ENCODE data around the gene ZBTB7C. TPM values are rescaled to one million over a fixed set of nuclear protein-coding genes. Genes with fewer than 3 reads are reported as not detected.

Gene ZBTB7C
- total and polyA plus RNA-seq, 3 experiments from 2014 or later: 0.13 TPM; not detected in 2

GRCh38 chr18:48310353-48310752 is 98.8 kb downstream of the ZBTB7C start:
- H3K4me1 Mint-ChIP-seq: no peaks in the 10 kb centered on the region
- no peaks in the 10 kb centered on the region for H3K9me3 Mint-ChIP-seq

GRCh38 chr18:48308755-48309575 is 100.2 kb downstream of the ZBTB7C start:
- H3K36me3 Mint-ChIP-seq: no peaks in the 10 kb centered on the region
- no peaks in the 10 kb centered on the region for H3K9me3 ChIP-seq (ENCODE audit: low read length)
- peaks cover 3 to 15% of the 10 kb centered on the region in 2 donors for H3K27me3 Mint-ChIP-seq
- DNase-seq: no peak
- no peaks in the 10 kb centered on the region for H3K4me1 ChIP-seq (ENCODE audit: insufficient read depth, low read length)
- no peaks in the 10 kb centered on the region for H3K27me3 ChIP-seq (ENCODE audit: insufficient read depth, low read length, poor library complexity, severe bottlenecking)
- H3K4me1 Mint-ChIP-seq: no peaks in the 10 kb centered on the region
- POLR2A ChIA-PET: no interaction called here
- no peak overlapping the region for H3K4me3 ChIP-seq (ENCODE audit: low read length)
- H3K36me3 ChIP-seq (ENCODE audit: insufficient read depth, low read length): no peaks in the 10 kb centered on the region
- H3K27ac Mint-ChIP-seq: no peak overlapping the region
- CTCF ChIA-PET: no interaction called here
- no peak overlapping the region for H3K4me3 Mint-ChIP-seq
- H3K27ac ChIP-seq (ENCODE audit: low read depth, low read length): no peak overlapping the region
- H3K9me3 Mint-ChIP-seq: no peaks in the 10 kb centered on the region

More at GRCh38 chr18:48310353-48310752, 98.8 kb downstream of the ZBTB7C start:
- H3K27ac ChIP-seq (ENCODE audit: low read depth, low read length): no peak overlapping the region
- no peak overlapping the region for H3K4me3 Mint-ChIP-seq
- no peak overlapping the region for H3K4me3 ChIP-seq (ENCODE audit: low read length)
- no peaks in the 10 kb centered on the region for H3K36me3 ChIP-seq (ENCODE audit: insufficient read depth, low read length)
- H3K27me3 ChIP-seq (ENCODE audit: insufficient read depth, low read length, poor library complexity, severe bottlenecking): no peaks in the 10 kb centered on the region
- H3K27ac Mint-ChIP-seq: no peak overlapping the region
- H3K27me3 Mint-ChIP-seq: peaks cover 3 to 13% of the 10 kb centered on the region in 2 donors
- CTCF ChIA-PET: no interaction called here
- no peaks in the 10 kb centered on the region for H3K4me1 ChIP-seq (ENCODE audit: insufficient read depth, low read length)
- POLR2A ChIA-PET: no interaction called here
- no peaks in the 10 kb centered on the region for H3K9me3 ChIP-seq (ENCODE audit: low read length)
- no peak for DNase-seq
- no peaks in the 10 kb centered on the region for H3K36me3 Mint-ChIP-seq

GRCh38 chr18:48308027-48308635 is 101.1 kb downstream of the ZBTB7C start:
- POLR2A ChIA-PET: no interaction called here
- Histone ChIP-seq H3K27me3 (ENCODE audit: insufficient read depth, low read length, poor library complexity, severe bottlenecking) (no peaks in the 10 kb centered on the region), H3K4me3 (ENCODE audit: low read length) (no peak overlapping the region), H3K9me3 (ENCODE audit: low read length) (no peaks in the 10 kb centered on the region), H3K27ac (ENCODE audit: low read depth, low read length) (no peak overlapping the region), H3K36me3 (ENCODE audit: insufficient read depth, low read length) (no peaks in the 10 kb centered on the region), H3K4me1 (ENCODE audit: insufficient read depth, low read length) (no peaks in the 10 kb centered on the region)
- H3K36me3 Mint-ChIP-seq: no peaks in the 10 kb centered on the region
- no peak overlapping the region for H3K27ac Mint-ChIP-seq
- H3K4me1 Mint-ChIP-seq: no peaks in the 10 kb centered on the region
- CTCF ChIA-PET: no interaction called here
- no peak overlapping the region for H3K4me3 Mint-ChIP-seq
- DNase-seq: no peak
- H3K27me3 Mint-ChIP-seq: peaks cover 3 to 15% of the 10 kb centered on the region in 2 donors
- no peaks in the 10 kb centered on the region for H3K9me3 Mint-ChIP-seq

- CTCF ChIA-PET: no interaction called here
- POLR2A ChIA-PET: no interaction called here
Measured at GRCh38 chr18:48306838-48307237, 102.3 kb downstream of the ZBTB7C start.

GRCh38 chr18:48304906-48305693 is 104.1 kb downstream of the ZBTB7C start:
- DNase-seq: no peak

More at GRCh38 chr18:48306838-48307237, 102.3 kb downstream of the ZBTB7C start:
- Mint-ChIP-seq H3K36me3 (no peaks in the 10 kb centered on the region), H3K9me3 (no peaks in the 10 kb centered on the region), H3K4me3 (no peak overlapping the region), H3K27me3 (peaks cover 3 to 13% of the 10 kb centered on the region in 2 donors), H3K27ac (no peak overlapping the region), H3K4me1 (no peaks in the 10 kb centered on the region)
- H3K27ac ChIP-seq (ENCODE audit: low read depth, low read length): no peak overlapping the region
- no peaks in the 10 kb centered on the region for H3K9me3 ChIP-seq (ENCODE audit: low read length)
- H3K4me1 ChIP-seq (ENCODE audit: insufficient read depth, low read length): no peaks in the 10 kb centered on the region
- no peaks in the 10 kb centered on the region for H3K27me3 ChIP-seq (ENCODE audit: insufficient read depth, low read length, poor library complexity, severe bottlenecking)
- DNase-seq: no peak
- H3K4me3 ChIP-seq (ENCODE audit: low read length): no peak overlapping the region
- no peaks in the 10 kb centered on the region for H3K36me3 ChIP-seq (ENCODE audit: insufficient read depth, low read length)

GRCh38 chr18:48303883-48304282 is 105.3 kb downstream of the ZBTB7C start:
- H3K4me1 Mint-ChIP-seq: peaks cover 3 to 4% (median 3%) of the 10 kb centered on the region in 3 donors
- no peak overlapping the region for H3K4me3 Mint-ChIP-seq
- CTCF ChIA-PET: no interaction called here
- Histone ChIP-seq H3K36me3 (ENCODE audit: insufficient read depth, low read length) (no peaks in the 10 kb centered on the region), H3K4me3 (ENCODE audit: low read length) (no peak overlapping the region), H3K27ac (ENCODE audit: low read depth, low read length) (no peak overlapping the region), H3K27me3 (ENCODE audit: insufficient read depth, low read length, poor library complexity, severe bottlenecking) (no peaks in the 10 kb centered on the region), H3K9me3 (ENCODE audit: low read length) (no peaks in the 10 kb centered on the region), H3K4me1 (ENCODE audit: insufficient read depth, low read length) (no peaks in the 10 kb centered on the region)
- no peaks in the 10 kb centered on the region for H3K36me3 Mint-ChIP-seq
- H3K27ac Mint-ChIP-seq: no peak overlapping the region
- H3K9me3 Mint-ChIP-seq: no peaks in the 10 kb centered on the region
- DNase-seq: no peak
- POLR2A ChIA-PET: no interaction called here
- H3K27me3 Mint-ChIP-seq: peaks cover 3 to 7% of the 10 kb centered on the region in 2 donors

More at GRCh38 chr18:48304906-48305693, 104.1 kb downstream of the ZBTB7C start:
- no peaks in the 10 kb centered on the region for H3K9me3 ChIP-seq (ENCODE audit: low read length)
- peaks cover 3 to 12% of the 10 kb centered on the region in 2 donors for H3K27me3 Mint-ChIP-seq
- H3K27me3 ChIP-seq (ENCODE audit: insufficient read depth, low read length, poor library complexity, severe bottlenecking): no peaks in the 10 kb centered on the region
- ChIA-PET CTCF (interaction anchor here (0.6 kb wide), 1 partner anchor 333 kb away, joined by 4 read pairs; no protein-coding TSS in a partner anchor), POLR2A (no interaction called here)
- H3K27ac ChIP-seq (ENCODE audit: low read depth, low read length): no peak overlapping the region
- peaks cover 3% of the 10 kb centered on the region in 3 donors for H3K4me1 Mint-ChIP-seq
- peak overlapping the region in 1 of 8 donors; percentile 31 for H3K27ac Mint-ChIP-seq
- H3K4me3 Mint-ChIP-seq: no peak overlapping the region
- H3K36me3 ChIP-seq (ENCODE audit: insufficient read depth, low read length): no peaks in the 10 kb centered on the region
- no peaks in the 10 kb centered on the region for H3K9me3 Mint-ChIP-seq
- no peaks in the 10 kb centered on the region for H3K36me3 Mint-ChIP-seq
- H3K4me1 ChIP-seq (ENCODE audit: insufficient read depth, low read length): no peaks in the 10 kb centered on the region
- H3K4me3 ChIP-seq (ENCODE audit: low read length): no peak overlapping the region

GRCh38 chr18:48302736-48303135 is 106.4 kb downstream of the ZBTB7C start:
- CTCF ChIA-PET: no interaction called here
- H3K4me1 Mint-ChIP-seq: peaks cover 3 to 4% (median 3%) of the 10 kb centered on the region in 3 donors

GRCh38 chr18:48300463-48300961 is 108.7 kb downstream of the ZBTB7C start:
- Histone ChIP-seq H3K4me3 (ENCODE audit: low read length) (no peak overlapping the region), H3K27ac (ENCODE audit: low read depth, low read length) (no peak overlapping the region), H3K9me3 (ENCODE audit: low read length) (no peaks in the 10 kb centered on the region), H3K36me3 (ENCODE audit: insufficient read depth, low read length) (no peaks in the 10 kb centered on the region), H3K4me1 (ENCODE audit: insufficient read depth, low read length) (no peaks in the 10 kb centered on the region), H3K27me3 (ENCODE audit: insufficient read depth, low read length, poor library complexity, severe bottlenecking) (no peaks in the 10 kb centered on the region)
- Mint-ChIP-seq H3K9me3 (no peaks in the 10 kb centered on the region), H3K4me3 (no peak overlapping the region), H3K27ac (no peak overlapping the region), H3K27me3 (peaks cover 0 to 4% of the 10 kb centered on the region in 2 donors), H3K4me1 (peaks cover 3 to 4% (median 3%) of the 10 kb centered on the region in 3 donors), H3K36me3 (no peaks in the 10 kb centered on the region)
- no peak for DNase-seq
- ChIA-PET POLR2A (no interaction called here), CTCF (no interaction called here)

More at GRCh38 chr18:48302736-48303135, 106.4 kb downstream of the ZBTB7C start:
- Histone ChIP-seq H3K4me1 (ENCODE audit: insufficient read depth, low read length) (no peaks in the 10 kb centered on the region), H3K27ac (ENCODE audit: low read depth, low read length) (no peak overlapping the region), H3K4me3 (ENCODE audit: low read length) (no peak overlapping the region), H3K9me3 (ENCODE audit: low read length) (no peaks in the 10 kb centered on the region), H3K36me3 (ENCODE audit: insufficient read depth, low read length) (no peaks in the 10 kb centered on the region), H3K27me3 (ENCODE audit: insufficient read depth, low read length, poor library complexity, severe bottlenecking) (no peaks in the 10 kb centered on the region)
- no peak overlapping the region for H3K4me3 Mint-ChIP-seq
- H3K9me3 Mint-ChIP-seq: no peaks in the 10 kb centered on the region
- POLR2A ChIA-PET: no interaction called here
- H3K27ac Mint-ChIP-seq: no peak overlapping the region
- peaks cover under 1 to 7% of the 10 kb centered on the region in 2 donors for H3K27me3 Mint-ChIP-seq
- no peaks in the 10 kb centered on the region for H3K36me3 Mint-ChIP-seq
- DNase-seq: no peak
